ENCODE data around the gene ROCK2. TPM values are rescaled to one million over a fixed set of nuclear protein-coding genes. Genes with fewer than 3 reads are reported as not detected.

The ROCK2 gene
- total and polyA plus RNA-seq, 9 of the 15 experiments (the other 6 are each of a cell fraction or from before 2014, with no cell fraction given), result 4.9 to 30.6 (median 14.3) TPM

- no peak for TF ChIP-seq ZNF778 (CRISPR knock-in tag; IDR thresholded peaks at IDR 0.05)
- TF ChIP-seq, protein P1, sequence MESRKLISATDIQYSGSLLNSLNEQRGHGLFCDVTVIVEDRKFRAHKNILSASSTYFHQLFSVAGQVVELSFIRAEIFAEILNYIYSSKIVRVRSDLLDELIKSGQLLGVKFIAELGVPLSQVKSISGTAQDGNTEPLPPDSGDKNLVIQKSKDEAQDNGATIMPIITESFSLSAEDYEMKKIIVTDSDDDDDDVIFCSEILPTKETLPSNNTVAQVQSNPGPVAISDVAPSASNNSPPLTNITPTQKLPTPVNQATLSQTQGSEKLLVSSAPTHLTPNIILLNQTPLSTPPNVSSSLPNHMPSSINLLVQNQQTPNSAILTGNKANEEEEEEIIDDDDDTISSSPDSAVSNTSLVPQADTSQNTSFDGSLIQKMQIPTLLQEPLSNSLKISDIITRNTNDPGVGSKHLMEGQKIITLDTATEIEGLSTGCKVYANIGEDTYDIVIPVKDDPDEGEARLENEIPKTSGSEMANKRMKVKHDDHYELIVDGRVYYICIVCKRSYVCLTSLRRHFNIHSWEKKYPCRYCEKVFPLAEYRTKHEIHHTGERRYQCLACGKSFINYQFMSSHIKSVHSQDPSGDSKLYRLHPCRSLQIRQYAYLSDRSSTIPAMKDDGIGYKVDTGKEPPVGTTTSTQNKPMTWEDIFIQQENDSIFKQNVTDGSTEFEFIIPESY (CRISPR knock-in tag; IDR thresholded peaks at IDR 0.05), result no peak
- TF ChIP-seq, protein P2, sequence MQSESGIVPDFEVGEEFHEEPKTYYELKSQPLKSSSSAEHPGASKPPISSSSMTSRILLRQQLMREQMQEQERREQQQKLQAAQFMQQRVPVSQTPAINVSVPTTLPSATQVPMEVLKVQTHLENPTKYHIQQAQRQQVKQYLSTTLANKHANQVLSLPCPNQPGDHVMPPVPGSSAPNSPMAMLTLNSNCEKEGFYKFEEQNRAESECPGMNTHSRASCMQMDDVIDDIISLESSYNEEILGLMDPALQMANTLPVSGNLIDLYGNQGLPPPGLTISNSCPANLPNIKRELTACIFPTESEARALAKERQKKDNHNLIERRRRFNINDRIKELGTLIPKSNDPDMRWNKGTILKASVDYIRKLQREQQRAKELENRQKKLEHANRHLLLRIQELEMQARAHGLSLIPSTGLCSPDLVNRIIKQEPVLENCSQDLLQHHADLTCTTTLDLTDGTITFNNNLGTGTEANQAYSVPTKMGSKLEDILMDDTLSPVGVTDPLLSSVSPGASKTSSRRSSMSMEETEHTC (IDR thresholded peaks at IDR 0.05), result no peak
- no peak for TF ChIP-seq NKRF (IDR thresholded peaks at IDR 0.05; ENCODE audit: borderline replicate concordance)
- TF ChIP-seq FOXP1 (CRISPR knock-in tag; IDR thresholded peaks at IDR 0.05), result peak; percentile 49; the same call in 1 of the 2 replicates
- no peak for TF ChIP-seq ETS2 (tag; IDR thresholded peaks at IDR 0.05; ENCODE audit: borderline replicate concordance, poor library complexity, severe bottlenecking)
- no peak for TF ChIP-seq ZNF143 (CRISPR knock-in tag; IDR thresholded peaks at IDR 0.05)
- TF ChIP-seq, protein P3, sequence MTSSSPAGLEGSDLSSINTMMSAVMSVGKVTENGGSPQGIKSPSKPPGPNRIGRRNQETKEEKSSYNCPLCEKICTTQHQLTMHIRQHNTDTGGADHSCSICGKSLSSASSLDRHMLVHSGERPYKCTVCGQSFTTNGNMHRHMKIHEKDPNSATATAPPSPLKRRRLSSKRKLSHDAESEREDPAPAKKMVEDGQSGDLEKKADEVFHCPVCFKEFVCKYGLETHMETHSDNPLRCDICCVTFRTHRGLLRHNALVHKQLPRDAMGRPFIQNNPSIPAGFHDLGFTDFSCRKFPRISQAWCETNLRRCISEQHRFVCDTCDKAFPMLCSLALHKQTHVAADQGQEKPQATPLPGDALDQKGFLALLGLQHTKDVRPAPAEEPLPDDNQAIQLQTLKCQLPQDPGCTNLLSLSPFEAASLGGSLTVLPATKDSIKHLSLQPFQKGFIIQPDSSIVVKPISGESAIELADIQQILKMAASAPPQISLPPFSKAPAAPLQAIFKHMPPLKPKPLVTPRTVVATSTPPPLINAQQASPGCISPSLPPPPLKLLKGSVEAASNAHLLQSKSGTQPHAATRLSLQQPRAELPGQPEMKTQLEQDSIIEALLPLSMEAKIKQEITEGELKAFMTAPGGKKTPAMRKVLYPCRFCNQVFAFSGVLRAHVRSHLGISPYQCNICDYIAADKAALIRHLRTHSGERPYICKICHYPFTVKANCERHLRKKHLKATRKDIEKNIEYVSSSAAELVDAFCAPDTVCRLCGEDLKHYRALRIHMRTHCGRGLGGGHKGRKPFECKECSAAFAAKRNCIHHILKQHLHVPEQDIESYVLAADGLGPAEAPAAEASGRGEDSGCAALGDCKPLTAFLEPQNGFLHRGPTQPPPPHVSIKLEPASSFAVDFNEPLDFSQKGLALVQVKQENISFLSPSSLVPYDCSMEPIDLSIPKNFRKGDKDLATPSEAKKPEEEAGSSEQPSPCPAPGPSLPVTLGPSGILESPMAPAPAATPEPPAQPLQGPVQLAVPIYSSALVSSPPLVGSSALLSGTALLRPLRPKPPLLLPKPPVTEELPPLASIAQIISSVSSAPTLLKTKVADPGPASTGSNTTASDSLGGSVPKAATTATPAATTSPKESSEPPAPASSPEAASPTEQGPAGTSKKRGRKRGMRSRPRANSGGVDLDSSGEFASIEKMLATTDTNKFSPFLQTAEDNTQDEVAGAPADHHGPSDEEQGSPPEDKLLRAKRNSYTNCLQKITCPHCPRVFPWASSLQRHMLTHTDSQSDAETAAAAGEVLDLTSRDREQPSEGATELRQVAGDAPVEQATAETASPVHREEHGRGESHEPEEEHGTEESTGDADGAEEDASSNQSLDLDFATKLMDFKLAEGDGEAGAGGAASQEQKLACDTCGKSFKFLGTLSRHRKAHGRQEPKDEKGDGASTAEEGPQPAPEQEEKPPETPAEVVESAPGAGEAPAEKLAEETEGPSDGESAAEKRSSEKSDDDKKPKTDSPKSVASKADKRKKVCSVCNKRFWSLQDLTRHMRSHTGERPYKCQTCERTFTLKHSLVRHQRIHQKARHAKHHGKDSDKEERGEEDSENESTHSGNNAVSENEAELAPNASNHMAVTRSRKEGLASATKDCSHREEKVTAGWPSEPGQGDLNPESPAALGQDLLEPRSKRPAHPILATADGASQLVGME (CRISPR knock-in tag; IDR thresholded peaks at IDR 0.05), result no peak
- TF ChIP-seq SIN3B (IDR thresholded peaks at IDR 0.05; ENCODE audit: low read depth), result 0 out of 2 replicates have a peak, but pooled peaks have one; percentile 39
- TF ChIP-seq HMGXB4 (CRISPR knock-in tag; IDR thresholded peaks at IDR 0.05), result peak; percentile 55; the same call in 1 of the 2 replicates
- no peak for TF ChIP-seq ZNF263 (CRISPR knock-in tag; IDR thresholded peaks at IDR 0.05; ENCODE audit: borderline replicate concordance)
- TF ChIP-seq TAL1 (IDR thresholded peaks at IDR 0.05), result no peak
- no peak for TF ChIP-seq KLF13 (tag; IDR thresholded peaks at IDR 0.05; ENCODE audit: borderline replicate concordance, low read depth)
These were observed 681 bp upstream of the ROCK2 start (continued) for GRCh38 chr2:11344956-11345677.
